AG09309 (cell line): Measurements from ENCODE around the gene ENAH.

Experiments used
- DNase-seq: peaks from one replicate; pipeline ENCODE4 v3.0.0-alpha.2; 2010; ENCODE audit warnings: low read depth
- H3K4me3 ChIP-seq: 2 replicates; pipeline ENCODE4 v1.5.1; 2011; ENCODE audit warnings: mild to moderate bottlenecking, low read depth, low read length, moderate library complexity; ENCODE audit not compliant: control insufficient read depth
- TF ChIP-seq, protein P1 (sequence below): IDR thresholded peaks from 2 replicates; pipeline ENCODE4 v1.5.1; 2011; ENCODE audit warnings: mild to moderate bottlenecking, low read depth, low read length, inconsistent platforms; ENCODE audit not compliant: insufficient read depth, control insufficient read depth; ENCODE audit errors: missing control alignments

The ENAH gene

DNA sequence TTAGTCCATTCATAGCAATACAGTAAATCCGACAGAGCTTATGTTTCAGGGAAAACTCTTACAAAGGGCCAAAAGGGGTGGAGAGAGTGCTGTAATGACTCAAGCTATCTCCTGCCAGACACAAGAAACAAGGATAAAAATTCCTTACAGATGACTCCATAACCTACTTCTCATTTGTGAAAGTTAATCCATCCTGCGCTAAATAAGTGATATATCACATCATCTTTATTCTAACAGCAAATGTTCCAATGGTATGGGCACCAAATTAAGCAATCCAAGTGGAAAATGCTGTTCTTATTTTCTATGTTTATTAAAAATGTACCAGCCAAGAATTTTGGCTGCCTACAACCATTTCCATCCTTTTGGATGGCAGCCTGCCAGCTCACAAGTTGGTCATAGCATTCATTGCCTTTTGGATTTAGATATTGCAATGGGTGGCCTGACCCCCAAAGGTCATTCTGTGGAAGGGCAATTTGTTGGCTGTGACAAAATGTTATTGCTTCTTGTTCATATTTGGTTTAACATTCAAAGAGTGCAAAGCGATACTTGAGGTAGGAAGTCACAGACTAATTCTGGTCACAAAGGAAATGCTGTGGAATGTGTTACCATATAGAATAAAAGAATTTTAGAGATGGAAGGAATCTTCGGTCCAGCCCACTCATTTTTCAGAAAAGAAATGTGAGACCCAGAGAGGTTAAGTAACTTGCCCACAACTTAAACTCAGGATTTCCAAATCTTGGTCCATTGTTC lies 2.8 kb upstream of the ENAH start:
- peak; percentile 94 for DNase-seq
- TF ChIP-seq, protein P1, sequence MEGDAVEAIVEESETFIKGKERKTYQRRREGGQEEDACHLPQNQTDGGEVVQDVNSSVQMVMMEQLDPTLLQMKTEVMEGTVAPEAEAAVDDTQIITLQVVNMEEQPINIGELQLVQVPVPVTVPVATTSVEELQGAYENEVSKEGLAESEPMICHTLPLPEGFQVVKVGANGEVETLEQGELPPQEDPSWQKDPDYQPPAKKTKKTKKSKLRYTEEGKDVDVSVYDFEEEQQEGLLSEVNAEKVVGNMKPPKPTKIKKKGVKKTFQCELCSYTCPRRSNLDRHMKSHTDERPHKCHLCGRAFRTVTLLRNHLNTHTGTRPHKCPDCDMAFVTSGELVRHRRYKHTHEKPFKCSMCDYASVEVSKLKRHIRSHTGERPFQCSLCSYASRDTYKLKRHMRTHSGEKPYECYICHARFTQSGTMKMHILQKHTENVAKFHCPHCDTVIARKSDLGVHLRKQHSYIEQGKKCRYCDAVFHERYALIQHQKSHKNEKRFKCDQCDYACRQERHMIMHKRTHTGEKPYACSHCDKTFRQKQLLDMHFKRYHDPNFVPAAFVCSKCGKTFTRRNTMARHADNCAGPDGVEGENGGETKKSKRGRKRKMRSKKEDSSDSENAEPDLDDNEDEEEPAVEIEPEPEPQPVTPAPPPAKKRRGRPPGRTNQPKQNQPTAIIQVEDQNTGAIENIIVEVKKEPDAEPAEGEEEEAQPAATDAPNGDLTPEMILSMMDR = no peak
- H3K4me3 ChIP-seq = no peak overlapping the region

DNA sequence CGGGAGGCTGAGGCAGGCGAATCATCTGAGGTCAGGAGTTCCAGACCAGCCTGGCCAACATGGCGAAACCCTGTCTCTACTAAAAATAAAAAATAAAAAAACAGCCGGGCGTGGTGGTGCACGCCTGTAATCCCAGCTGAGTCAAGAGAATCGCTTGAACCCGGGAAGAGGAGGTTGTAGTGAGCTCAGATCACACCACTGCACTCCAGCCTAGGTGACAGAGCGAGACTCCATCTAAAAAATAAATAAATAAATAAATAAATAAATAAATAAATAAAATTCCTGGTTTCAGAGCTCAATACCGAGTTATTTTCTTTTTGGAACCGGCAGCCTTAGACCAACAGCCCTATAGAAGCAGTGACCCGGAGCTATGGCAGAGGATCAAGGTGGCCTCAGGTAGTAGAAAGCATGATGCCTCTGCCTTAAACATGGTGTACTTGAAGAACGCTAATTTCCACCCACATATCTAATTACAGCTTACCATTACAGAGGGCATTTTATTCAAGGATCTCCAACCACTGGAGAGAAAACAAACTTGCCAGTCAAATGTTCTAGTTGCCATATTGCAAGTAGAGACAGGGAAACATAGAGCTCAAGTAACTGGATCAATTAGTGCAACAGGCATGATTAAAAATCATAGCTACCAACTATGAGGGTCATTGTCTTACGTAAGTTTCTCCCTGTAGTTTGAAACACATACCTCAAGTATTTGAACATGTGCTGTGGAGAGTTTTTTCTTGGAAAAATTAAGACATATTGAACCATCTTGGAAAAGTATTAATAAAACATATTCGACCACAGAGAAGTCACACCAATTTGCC lies 2.0 kb upstream of the ENAH start:
- TF ChIP-seq, protein P1 = no peak
- no peak overlapping the region for H3K4me3 ChIP-seq
- DNase-seq = no peak

DNA sequence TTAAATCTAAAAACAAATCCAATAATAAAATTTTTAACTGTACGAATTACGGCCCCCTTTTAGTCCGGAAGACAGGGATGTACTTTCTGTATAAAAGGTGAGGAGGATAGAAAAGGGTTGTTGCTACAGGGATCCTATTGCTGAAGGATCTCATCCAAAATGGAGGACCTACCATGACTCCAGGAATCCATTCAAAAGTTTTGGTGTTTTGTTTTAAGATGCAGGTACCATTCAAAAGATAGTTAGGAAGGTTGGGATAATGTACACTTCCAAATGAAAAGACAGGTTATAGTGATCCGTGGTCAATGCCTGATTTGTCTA lies 1.3 kb upstream of the ENAH start:
- no peak for DNase-seq
- H3K4me3 ChIP-seq = peak overlapping the region; percentile 95
- TF ChIP-seq, protein P1 = no peak

DNA sequence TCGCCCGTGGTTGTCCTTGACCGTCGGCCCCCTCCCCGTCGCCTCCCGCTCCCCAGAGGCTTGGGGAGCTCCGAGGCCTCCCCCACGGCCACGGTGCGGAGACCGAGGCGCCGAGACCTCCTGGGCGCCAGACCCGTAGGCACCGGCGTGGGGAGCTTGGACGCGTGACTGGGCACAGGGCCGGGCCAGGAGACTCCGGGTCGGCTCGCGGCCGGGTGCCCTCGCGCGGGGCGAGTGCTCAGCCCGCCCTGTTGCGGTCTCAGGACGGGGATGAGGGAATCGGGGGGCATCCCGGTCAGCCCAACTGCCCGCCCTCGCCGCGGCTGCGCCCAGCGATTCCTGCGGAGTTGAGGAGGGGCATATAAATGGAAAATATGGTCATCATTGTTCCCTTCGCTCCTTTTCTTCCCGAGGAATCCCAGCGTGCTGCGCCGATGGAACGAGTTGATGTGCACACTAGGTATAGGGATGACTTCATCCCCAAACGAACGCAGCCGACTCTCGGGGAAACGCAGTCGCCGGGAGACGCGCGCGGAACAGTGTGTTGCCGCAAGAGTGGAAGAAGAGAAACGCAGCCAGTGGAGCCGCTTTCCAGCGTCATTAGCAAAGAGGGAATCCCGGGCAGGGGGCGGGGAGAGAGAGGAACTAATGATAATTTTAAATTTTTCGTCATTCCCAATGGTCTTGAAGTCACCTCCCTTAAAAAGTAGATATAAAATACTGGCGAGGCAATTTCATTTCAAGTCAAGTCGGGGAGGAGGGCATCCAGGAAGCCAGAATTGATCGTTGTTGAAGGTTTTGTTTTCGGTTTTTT lies 747 bp upstream of the ENAH start:
- peak overlapping the region; percentile 95 for H3K4me3 ChIP-seq
- DNase-seq = peak; percentile 13

DNA sequence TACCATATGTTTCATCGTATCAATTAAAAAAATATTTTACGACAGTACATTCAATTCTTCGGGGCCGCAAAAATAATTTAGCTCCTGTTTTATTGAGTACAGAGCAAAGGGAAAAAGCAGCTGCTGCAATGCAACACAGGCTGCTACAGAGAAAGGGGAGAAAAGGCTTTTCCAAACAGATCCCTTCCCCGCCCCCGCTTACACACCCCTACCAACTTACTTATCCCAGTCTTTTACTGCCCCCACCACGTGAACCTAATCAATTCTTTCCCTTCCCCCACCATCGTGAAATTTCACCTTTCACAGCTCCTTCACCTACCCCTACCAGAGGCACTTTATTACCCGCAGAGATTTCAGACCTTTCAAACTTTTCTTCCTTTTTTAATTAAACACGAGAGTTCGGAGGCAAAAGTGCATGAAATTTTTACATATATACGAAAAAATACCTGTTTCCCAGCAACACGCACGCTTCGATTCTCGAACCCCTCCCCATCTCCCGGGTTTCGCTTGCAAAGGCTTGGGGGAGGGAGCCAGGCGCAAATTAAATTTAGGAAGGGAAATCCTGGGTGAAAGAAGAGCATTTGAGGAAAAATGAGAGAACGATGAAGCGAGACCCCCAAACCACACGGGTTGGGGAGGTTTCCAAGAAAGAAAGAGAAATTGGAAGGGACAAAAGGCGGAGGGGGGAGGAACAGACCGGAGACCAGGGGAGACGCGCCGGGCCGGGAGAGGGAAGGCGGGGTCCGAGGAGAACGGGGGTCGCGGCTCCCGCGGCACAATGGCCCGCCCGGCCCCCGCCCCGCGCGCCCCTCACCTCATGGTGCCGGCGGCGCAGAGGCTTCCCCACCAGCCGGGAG lies 823 bp downstream of the ENAH start:
- peak overlapping the region; percentile 95 for H3K4me3 ChIP-seq
- TF ChIP-seq, protein P1 = no peak
- DNase-seq = no peak

More for the DNA sequence above, 747 bp upstream of the ENAH start:
- TF ChIP-seq, protein P1 = no peak
